ENCODE measurements around the gene ENTPD2. TPM values are rescaled to one million over a fixed set of nuclear protein-coding genes. Genes with fewer than 3 reads are reported as not detected.

Gene ENTPD2
- total RNA-seq, 2 donors from 2014 or later: 9.8 to 10.9 TPM

- DNase-seq (ENCODE audit: low spot score): peak; percentile 99
- Histone ChIP-seq H3K36me3 (no peaks in the 10 kb centered on the region), H3K27ac (peak within 1 kb of the TSS; percentile 91 to 92), H3K4me1 (replicated peaks) (peaks cover 8% of the 10 kb centered on the region), H3K27me3 (replicated peaks; ENCODE audit: insufficient read depth) (no peaks in the 10 kb centered on the region), H3K4me3 (peak within 1 kb of the TSS; percentile 81 to 89), H3K9me3 (no peaks in the 10 kb centered on the region)
- intact Hi-C loops (cut with DNase I): no loop called here
- TF ChIP-seq POLR2A (IDR thresholded peaks at IDR 0.05): peak; percentile 63
- TF ChIP-seq CTCF (IDR thresholded peaks at IDR 0.05): peak in 2 of 4 experiments; percentile 25 to 29
- TF ChIP-seq POLR2AphosphoS5 (IDR thresholded peaks at IDR 0.05): peak; percentile 100
- under 1% methylated on average over 66 of the region's 101 CpGs for WGBS
These were observed 32.9 kb upstream of the ENTPD2 start, which contains the start of gene MAN1B1 for GRCh38 chr9:137086531-137087408. Gene MAN1B1, plus strand, starts transcription at chr9:137086985. Its CDS starts 15 bp downstream, at chr9:137087000.

GRCh38 chr9:137085920-137086530 is 32.2 kb upstream of the ENTPD2 start:
- WGBS: under 1% methylated on average over 41 of the region's 58 CpGs
- Histone ChIP-seq H3K36me3 (no peaks in the 10 kb centered on the region), H3K27ac (peak overlapping the region; percentile 91 to 92), H3K4me3 (peak overlapping the region; percentile 81 to 89), H3K4me1 (replicated peaks) (peaks cover 8% of the 10 kb centered on the region), H3K27me3 (replicated peaks; ENCODE audit: insufficient read depth) (no peaks in the 10 kb centered on the region), H3K9me3 (no peaks in the 10 kb centered on the region)
- TF ChIP-seq POLR2AphosphoS5 (IDR thresholded peaks at IDR 0.05) (no peak), POLR2A (IDR thresholded peaks at IDR 0.05) (no peak), CTCF (IDR thresholded peaks at IDR 0.05) (no peak)
- no peak for DNase-seq (ENCODE audit: low spot score)
- intact Hi-C loops (cut with DNase I): no loop called here

GRCh38 chr9:137084526-137084925 is 30.7 kb upstream of the ENTPD2 start:
- no peak for TF ChIP-seq POLR2A (IDR thresholded peaks at IDR 0.05)
- no peak for TF ChIP-seq POLR2AphosphoS5 (IDR thresholded peaks at IDR 0.05)
- TF ChIP-seq CTCF (IDR thresholded peaks at IDR 0.05): no peak
- DNase-seq (ENCODE audit: low spot score): no peak
- Histone ChIP-seq H3K4me1 (replicated peaks) (peaks cover 4% of the 10 kb centered on the region), H3K27ac (no peak overlapping the region), H3K9me3 (no peaks in the 10 kb centered on the region), H3K36me3 (no peaks in the 10 kb centered on the region), H3K27me3 (replicated peaks; ENCODE audit: insufficient read depth) (no peaks in the 10 kb centered on the region), H3K4me3 (no peak overlapping the region)
- intact Hi-C loops (cut with DNase I): no loop called here
- 75% methylated on average over 9 of the region's 9 CpGs for WGBS

- no peak for DNase-seq (ENCODE audit: low spot score)
- H3K27me3 ChIP-seq (replicated peaks; ENCODE audit: insufficient read depth): no peaks in the 10 kb centered on the region
- H3K4me1 ChIP-seq (replicated peaks): peaks cover 3% of the 10 kb centered on the region
- intact Hi-C loops (cut with DNase I): no loop called here
- no peaks in the 10 kb centered on the region for H3K36me3 ChIP-seq
- no peaks in the 10 kb centered on the region for H3K9me3 ChIP-seq
- 64% methylated on average over 9 of the region's 12 CpGs for WGBS
- TF ChIP-seq POLR2A (IDR thresholded peaks at IDR 0.05) (no peak), CTCF (IDR thresholded peaks at IDR 0.05) (no peak), POLR2AphosphoS5 (IDR thresholded peaks at IDR 0.05) (no peak)
- peak overlapping the region in 1 of 2 donors; percentile 36 for H3K27ac ChIP-seq
- H3K4me3 ChIP-seq: no peak overlapping the region
These were observed 29.6 kb upstream of the ENTPD2 start for GRCh38 chr9:137083394-137084004.
